HepG2 (cell line): Measurements from ENCODE around the gene C20orf96. TPM values are rescaled to one million over a fixed set of nuclear protein-coding genes. Genes with fewer than 3 reads are reported as not detected.

Experiments
- BRCA1 ChIP-seq: sonication (generic); formaldehyde crosslinking; IDR thresholded peaks from 2 replicates; pipeline ENCODE4 v1.4.0; 2020; ENCODE audit warnings: missing genetic modification reagents
- CREB1 ChIP-seq, 2 experiments: fragments of 450-650 bp in 1 of 2; IDR thresholded peaks; 2 replicates each; pipeline ENCODE4 v1.6.1; 2016 to 2017; ENCODE audit warnings: control low read depth in 1 of 2, mild to moderate bottlenecking in 1 of 2, missing compliant biosample characterization in 1 of 2, missing genetic modification characterization in 1 of 2
- ELF3 ChIP-seq: IDR thresholded peaks from 2 replicates; pipeline ENCODE4 v1.6.1; 2016; ENCODE audit warnings: missing genetic modification reagents, missing compliant biosample characterization
- IKZF4 ChIP-seq: sonication (generic); formaldehyde crosslinking; IDR thresholded peaks from 2 replicates; pipeline ENCODE4 v1.5.1; 2020; ENCODE audit warnings: borderline replicate concordance, mild to moderate bottlenecking, low read depth, missing genetic modification reagents; ENCODE audit errors: not compliant biosample characterization
- KAT8 ChIP-seq: IDR thresholded peaks from 2 replicates; pipeline ENCODE4 v1.6.1; 2016; ENCODE audit warnings: missing genetic modification reagents, missing compliant biosample characterization
- KDM5B ChIP-seq: sonication (generic); formaldehyde crosslinking; IDR thresholded peaks from 2 replicates; pipeline ENCODE4 v1.4.0; 2020; ENCODE audit warnings: missing genetic modification reagents, mild to moderate bottlenecking, borderline replicate concordance
- POLR2G ChIP-seq: fragments of 200-400 bp; formaldehyde crosslinking; IDR thresholded peaks from 2 replicates; pipeline ENCODE4 v1.6.1; 2018; ENCODE audit warnings: mild to moderate bottlenecking, low read depth, low read length, moderate library complexity
- SMAD1 ChIP-seq: sonication (generic); formaldehyde crosslinking; IDR thresholded peaks from 2 replicates; pipeline ENCODE4 v1.4.0; 2020; ENCODE audit warnings: missing genetic modification reagents, low read depth, mild to moderate bottlenecking, borderline replicate concordance
- SP1 ChIP-seq, 2 experiments: fragments of 450-650 bp in 1 of 2; sonication (generic) in 1 of 2; formaldehyde crosslinking in 1 of 2; IDR thresholded peaks; 2 replicates each; pipeline versions ENCODE4 v1.4.0 to v1.6.1; 2016 to 2020; ENCODE audit warnings: missing genetic modification reagents in 1 of 2
- SRSF1 ChIP-seq: fragments of 200-400 bp; formaldehyde crosslinking; optimal IDR thresholded peaks from 2 replicates; pipeline ENCODE3; 2017; ENCODE audit warnings: mild to moderate bottlenecking, low read depth, low read length, moderate library complexity
- TBP ChIP-seq: sonication (generic); formaldehyde crosslinking; IDR thresholded peaks from 2 replicates; pipeline ENCODE4 v1.5.0; 2020; ENCODE audit warnings: missing genetic modification reagents
- TCF7 ChIP-seq: sonication (generic); IDR thresholded peaks from 2 replicates; pipeline ENCODE4 v1.6.1; 2016; ENCODE audit warnings: antibody characterized with exemption, low read depth
- ZNF562 ChIP-seq: sonication (generic); formaldehyde crosslinking; IDR thresholded peaks from 2 replicates; pipeline ENCODE4 v1.8.0; 2022; ENCODE audit warnings: missing genetic modification reagents, borderline replicate concordance
- ZNF563 ChIP-seq: sonication (generic); formaldehyde crosslinking; IDR thresholded peaks from 2 replicates; pipeline ENCODE4 v1.8.0; 2022; ENCODE audit warnings: mild to moderate bottlenecking, moderate library complexity, missing genetic modification reagents
- ZNF615 ChIP-seq: sonication (generic); formaldehyde crosslinking; IDR thresholded peaks from 2 replicates; pipeline ENCODE4 v1.5.0; 2020; ENCODE audit warnings: mild to moderate bottlenecking, missing genetic modification reagents, borderline replicate concordance
- ZNF704 ChIP-seq: sonication (generic); formaldehyde crosslinking; IDR thresholded peaks from 2 replicates; pipeline ENCODE4 v1.8.1; 2023; ENCODE audit warnings: mild to moderate bottlenecking, inconsistent platforms, moderate library complexity, missing genetic modification reagents, borderline replicate concordance
- polyA plus RNA-seq, 8 experiments: library from polyadenylated mRNA; depleted of rRNA in 3 of 8; stranded (reverse) in 7 of 8; unstranded in 1 of 8; fragments of >200 nt; fragmentation: Illumina TruSeq in 4 of 8; extraction: Trizol in 4 of 8; gene quantifications; 2 replicates each; pipeline versions ENCODE4 v1.2.1 to v1.2.3, GENCODE V29; 2011 to 2016; ENCODE audit warnings: low read depth in 4 of 8, missing spikeins in 1 of 8, mixed read lengths in 1 of 8; ENCODE audit not compliant: insufficient read depth in 1 of 8
- total RNA-seq, 5 experiments: library from RNA; depleted of rRNA; stranded (reverse); fragments of >200 nt; fragmentation: Illumina TruSeq; extraction: Trizol; gene quantifications; 2 replicates each; pipeline ENCODE4 v1.2.3, GENCODE V29; 2016; ENCODE audit warnings: low read depth in 1 of 5
- TF ChIP-seq, protein P1 (sequence below): sonication (generic); formaldehyde crosslinking; conservative IDR thresholded peaks from 2 replicates; pipeline ENCODE4 v1.4.0; 2020; ENCODE audit warnings: missing genetic modification reagents
- TF ChIP-seq, protein P2 (sequence below), 2 experiments: sonication (generic) in 1 of 2; formaldehyde crosslinking in 1 of 2; IDR thresholded peaks; 2 replicates each; pipeline versions ENCODE4 v1.4.0 to v1.6.1; 2018 to 2020; ENCODE audit warnings: missing genetic modification reagents in 2 of 2, borderline replicate concordance in 1 of 2, low read depth in 1 of 2, mild to moderate bottlenecking in 1 of 2, missing biosample characterization in 1 of 2
- TF ChIP-seq, protein P3 (sequence below): sonication (generic); formaldehyde crosslinking; conservative IDR thresholded peaks from 2 replicates; pipeline ENCODE4 v1.4.0; 2020; ENCODE audit warnings: missing genetic modification reagents
- TF ChIP-seq, protein P4 (sequence below): sonication (generic); IDR thresholded peaks from 2 replicates; pipeline ENCODE4 v1.6.1; 2016; ENCODE audit warnings: low read depth, borderline replicate concordance

Gene C20orf96
- total and polyA plus RNA-seq, 2 of the 13 experiments (the other 11 are each of a cell fraction or from before 2014, with no cell fraction given): 3.8 to 20.6 TPM

- no peak for TF ChIP-seq TCF7
- TF ChIP-seq ZNF615: no peak
- TF ChIP-seq ZNF562 (CRISPR knock-in tag): no peak
- TF ChIP-seq, protein P1, sequence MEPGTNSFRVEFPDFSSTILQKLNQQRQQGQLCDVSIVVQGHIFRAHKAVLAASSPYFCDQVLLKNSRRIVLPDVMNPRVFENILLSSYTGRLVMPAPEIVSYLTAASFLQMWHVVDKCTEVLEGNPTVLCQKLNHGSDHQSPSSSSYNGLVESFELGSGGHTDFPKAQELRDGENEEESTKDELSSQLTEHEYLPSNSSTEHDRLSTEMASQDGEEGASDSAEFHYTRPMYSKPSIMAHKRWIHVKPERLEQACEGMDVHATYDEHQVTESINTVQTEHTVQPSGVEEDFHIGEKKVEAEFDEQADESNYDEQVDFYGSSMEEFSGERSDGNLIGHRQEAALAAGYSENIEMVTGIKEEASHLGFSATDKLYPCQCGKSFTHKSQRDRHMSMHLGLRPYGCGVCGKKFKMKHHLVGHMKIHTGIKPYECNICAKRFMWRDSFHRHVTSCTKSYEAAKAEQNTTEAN (CRISPR knock-in tag): no peak
- TF ChIP-seq KAT8: peak; percentile 50; the same call in 1 of the 2 replicates
- no peak for TF ChIP-seq CREB1 (IDR thresholded peaks at IDR 0.05)
- TF ChIP-seq CREB1 (CRISPR knock-in tag; IDR thresholded peaks at IDR 0.05): no peak
- TF ChIP-seq ELF3 (CRISPR knock-in tag): no peak; the same call in 1 of the 2 replicates
- TF ChIP-seq, protein P2, sequence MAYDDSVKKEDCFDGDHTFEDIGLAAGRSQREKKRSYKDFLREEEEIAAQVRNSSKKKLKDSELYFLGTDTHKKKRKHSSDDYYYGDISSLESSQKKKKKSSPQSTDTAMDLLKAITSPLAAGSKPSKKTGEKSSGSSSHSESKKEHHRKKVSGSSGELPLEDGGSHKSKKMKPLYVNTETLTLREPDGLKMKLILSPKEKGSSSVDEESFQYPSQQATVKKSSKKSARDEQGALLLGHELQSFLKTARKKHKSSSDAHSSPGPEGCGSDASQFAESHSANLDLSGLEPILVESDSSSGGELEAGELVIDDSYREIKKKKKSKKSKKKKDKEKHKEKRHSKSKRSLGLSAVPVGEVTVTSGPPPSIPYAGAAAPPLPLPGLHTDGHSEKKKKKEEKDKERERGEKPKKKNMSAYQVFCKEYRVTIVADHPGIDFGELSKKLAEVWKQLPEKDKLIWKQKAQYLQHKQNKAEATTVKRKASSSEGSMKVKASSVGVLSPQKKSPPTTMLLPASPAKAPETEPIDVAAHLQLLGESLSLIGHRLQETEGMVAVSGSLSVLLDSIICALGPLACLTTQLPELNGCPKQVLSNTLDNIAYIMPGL (CRISPR knock-in tag; IDR thresholded peaks at IDR 0.05; ENCODE audit: borderline replicate concordance in 1 of 2, low read depth in 1 of 2): peak in 1 of 2 experiments; percentile 84; a peak in 2 of 4 replicates
- no peak for TF ChIP-seq ZNF704 (CRISPR knock-in tag)
- TF ChIP-seq, protein P3, sequence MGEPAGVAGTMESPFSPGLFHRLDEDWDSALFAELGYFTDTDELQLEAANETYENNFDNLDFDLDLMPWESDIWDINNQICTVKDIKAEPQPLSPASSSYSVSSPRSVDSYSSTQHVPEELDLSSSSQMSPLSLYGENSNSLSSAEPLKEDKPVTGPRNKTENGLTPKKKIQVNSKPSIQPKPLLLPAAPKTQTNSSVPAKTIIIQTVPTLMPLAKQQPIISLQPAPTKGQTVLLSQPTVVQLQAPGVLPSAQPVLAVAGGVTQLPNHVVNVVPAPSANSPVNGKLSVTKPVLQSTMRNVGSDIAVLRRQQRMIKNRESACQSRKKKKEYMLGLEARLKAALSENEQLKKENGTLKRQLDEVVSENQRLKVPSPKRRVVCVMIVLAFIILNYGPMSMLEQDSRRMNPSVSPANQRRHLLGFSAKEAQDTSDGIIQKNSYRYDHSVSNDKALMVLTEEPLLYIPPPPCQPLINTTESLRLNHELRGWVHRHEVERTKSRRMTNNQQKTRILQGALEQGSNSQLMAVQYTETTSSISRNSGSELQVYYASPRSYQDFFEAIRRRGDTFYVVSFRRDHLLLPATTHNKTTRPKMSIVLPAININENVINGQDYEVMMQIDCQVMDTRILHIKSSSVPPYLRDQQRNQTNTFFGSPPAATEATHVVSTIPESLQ (CRISPR knock-in tag): 0 out of 2 replicates have a peak, but pooled peaks have one; percentile 39
- TF ChIP-seq BRCA1 (CRISPR knock-in tag): no peak
- peak; percentile 77 for TF ChIP-seq POLR2G
- peak; percentile 76; the same call in 1 of the 2 replicates for TF ChIP-seq KDM5B
- no peak for TF ChIP-seq SP1 (IDR thresholded peaks at IDR 0.05)
- peak; percentile 61 for TF ChIP-seq SP1 (CRISPR knock-in tag; IDR thresholded peaks at IDR 0.05)
- no peak for TF ChIP-seq SRSF1
- TF ChIP-seq, protein P4, sequence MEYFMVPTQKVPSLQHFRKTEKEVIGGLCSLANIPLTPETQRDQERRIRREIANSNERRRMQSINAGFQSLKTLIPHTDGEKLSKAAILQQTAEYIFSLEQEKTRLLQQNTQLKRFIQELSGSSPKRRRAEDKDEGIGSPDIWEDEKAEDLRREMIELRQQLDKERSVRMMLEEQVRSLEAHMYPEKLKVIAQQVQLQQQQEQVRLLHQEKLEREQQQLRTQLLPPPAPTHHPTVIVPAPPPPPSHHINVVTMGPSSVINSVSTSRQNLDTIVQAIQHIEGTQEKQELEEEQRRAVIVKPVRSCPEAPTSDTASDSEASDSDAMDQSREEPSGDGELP: peak; percentile 10; the same call in 1 of the 2 replicates
- no peak for TF ChIP-seq TBP (CRISPR knock-in tag)
- no peak for TF ChIP-seq ZNF563
- TF ChIP-seq SMAD1: peak; percentile 52; the same call in 1 of the 2 replicates
- TF ChIP-seq IKZF4 (CRISPR knock-in tag): peak; percentile 65
Measured at GRCh38 chr20:290084-290831, at the start of gene C20orf96 (continued).
